Measurements from ENCODE around the gene VAPA. TPM values are rescaled to one million over a fixed set of nuclear protein-coding genes. Genes with fewer than 3 reads are reported as not detected.

The VAPA gene
- total and polyA plus RNA-seq, 2 of the 4 experiments (the other 2 are of a cell fraction), result 199 to 206 TPM

DNA sequence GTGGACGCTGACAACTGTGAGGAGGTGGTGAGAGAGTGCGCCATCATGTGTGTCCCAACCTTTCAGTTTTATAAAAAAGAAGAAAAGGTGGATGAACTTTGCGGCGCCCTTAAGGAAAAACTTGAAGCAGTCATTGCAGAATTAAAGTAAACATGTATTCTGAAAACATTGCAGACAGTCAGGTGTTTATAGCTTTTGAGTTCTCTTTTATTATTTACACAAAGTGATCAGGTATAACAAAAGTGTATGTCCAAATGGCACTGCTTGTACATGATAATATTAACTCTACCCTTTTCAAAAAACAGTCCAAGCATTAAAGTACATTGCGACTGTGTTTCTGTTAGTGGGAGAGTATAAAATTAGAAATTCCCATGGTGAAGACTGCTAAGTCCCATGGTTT, 25.8 kb upstream of the VAPA start:
- dilution Hi-C loops (cut with HindIII; ENCODE audit: low sequenced_read_pairs, unreplicated experiment), result no loop called here
- 100% methylated on average over 1 of the region's 5 CpGs; no CpG with 5 or more reads in 1 of the 2 experiments for WGBS, 2 experiments (ENCODE audit: extremely low coverage in 2 of 2, insufficient read length in 1 of 2)
- no peak overlapping the region for H3K9ac ChIP-seq (ENCODE audit: low read depth, low read length)

More for the DNA sequence above, 25.8 kb upstream of the VAPA start:
- Histone ChIP-seq H2BK120ac (ENCODE audit: low read depth, low read length) (no peak overlapping the region), H4K8ac (ENCODE audit: low read depth in 2 of 2, low read length in 2 of 2) (no peak overlapping the region), H3K23ac (ENCODE audit: low read depth, low read length) (no peak overlapping the region), H2BK15ac (ENCODE audit: low read depth, low read length) (no peak overlapping the region), H3K4me3 (ENCODE audit: insufficient read depth, low read depth, low read length) (no peak overlapping the region), H3K27me3 (ENCODE audit: control insufficient read depth, insufficient read depth, low read length) (no peaks in the 10 kb centered on the region), H3K4me1 (ENCODE audit: control insufficient read depth, insufficient read depth, low read length) (peaks cover 1% of the 10 kb centered on the region; the same call in 1 of the 2 replicates), H3K79me1 (ENCODE audit: low read depth in 1 of 2, low read length in 2 of 2) (no peaks in the 10 kb centered on the region), H2BK5ac (ENCODE audit: low read depth, low read length, poor library complexity, severe bottlenecking) (no peak overlapping the region), H3K4ac (ENCODE audit: low read depth, low read length) (no peak overlapping the region), H4K20me1 (ENCODE audit: insufficient read depth, low read length) (no peaks in the 10 kb centered on the region), H4K91ac (ENCODE audit: insufficient read depth, low read depth, low read length) (no peak overlapping the region), H3K4me2 (ENCODE audit: low read depth, low read length) (no peak overlapping the region), H3K56ac (ENCODE audit: extremely low read depth, insufficient read depth, low read length) (no peak overlapping the region), H2AFZ (replicated peaks; ENCODE audit: low read length, poor library complexity) (no peak overlapping the region), H4K5ac (ENCODE audit: low read depth, low read length) (no peak overlapping the region), H3K9me3 (ENCODE audit: control insufficient read depth, insufficient read depth, low read length) (no peaks in the 10 kb centered on the region), H3K9me1 (ENCODE audit: insufficient read depth, low read length) (no peaks in the 10 kb centered on the region), H3K36me3 (ENCODE audit: control insufficient read depth, insufficient read depth, low read length) (no peaks in the 10 kb centered on the region), H2BK20ac (ENCODE audit: low read depth, low read length) (no peak overlapping the region), H3K18ac (ENCODE audit: low read depth, low read length) (no peak overlapping the region), H3K14ac (replicated peaks; ENCODE audit: low read depth, low read length) (no peak overlapping the region), H3K27ac (ENCODE audit: insufficient read depth, low read length) (no peak overlapping the region), H2AK9ac (replicated peaks; ENCODE audit: low read depth, low read length, poor library complexity) (no peak overlapping the region), H2AK5ac (ENCODE audit: low read depth, low read length) (no peak overlapping the region)
- CTCF ChIA-PET, result no interaction called here
- POLR2A ChIA-PET (ENCODE audit: unreplicated experiment), result no interaction called here
- intact Hi-C loops (cut with micrococcal nuclease), result no loop called here
- TF ChIP-seq FOS (IDR thresholded peaks at IDR 0.05; ENCODE audit: low read depth, low read length) (no peak), RAD21 (IDR thresholded peaks at IDR 0.05; ENCODE audit: low read length) (no peak), MAFK (IDR thresholded peaks at IDR 0.05; ENCODE audit: low read depth, low read length) (no peak), CHD1 (IDR thresholded peaks at IDR 0.05; ENCODE audit: low read depth, low read length) (no peak), BHLHE40 (IDR thresholded peaks at IDR 0.05; ENCODE audit: low read depth, low read length) (no peak), CEBPB (IDR thresholded peaks at IDR 0.05; ENCODE audit: low read depth, low read length) (no peak), MAZ (IDR thresholded peaks at IDR 0.05; ENCODE audit: borderline replicate concordance, low read depth, low read length) (no peak), RFX5 (IDR thresholded peaks at IDR 0.05; ENCODE audit: low read depth, low read length) (no peak), MXI1 (IDR thresholded peaks at IDR 0.05; ENCODE audit: borderline replicate concordance, low read depth, low read length) (no peak), NFE2L2 (IDR thresholded peaks at IDR 0.05; ENCODE audit: low read depth, low read length) (no peak), ELK1 (IDR thresholded peaks at IDR 0.05; ENCODE audit: borderline replicate concordance, low read depth, low read length) (no peak), SMC3 (IDR thresholded peaks at IDR 0.05; ENCODE audit: low read depth, low read length) (no peak), POLR2A (IDR thresholded peaks at IDR 0.05; ENCODE audit: low read depth, low read length) (no peak), RCOR1 (IDR thresholded peaks at IDR 0.05; ENCODE audit: insufficient replicate concordance, low read length) (no peak)
- TF ChIP-seq, protein P1, sequence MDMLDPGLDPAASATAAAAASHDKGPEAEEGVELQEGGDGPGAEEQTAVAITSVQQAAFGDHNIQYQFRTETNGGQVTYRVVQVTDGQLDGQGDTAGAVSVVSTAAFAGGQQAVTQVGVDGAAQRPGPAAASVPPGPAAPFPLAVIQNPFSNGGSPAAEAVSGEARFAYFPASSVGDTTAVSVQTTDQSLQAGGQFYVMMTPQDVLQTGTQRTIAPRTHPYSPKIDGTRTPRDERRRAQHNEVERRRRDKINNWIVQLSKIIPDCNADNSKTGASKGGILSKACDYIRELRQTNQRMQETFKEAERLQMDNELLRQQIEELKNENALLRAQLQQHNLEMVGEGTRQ (IDR thresholded peaks at IDR 0.05; ENCODE audit: low read depth, low read length), result no peak
- TF ChIP-seq, protein P2, sequence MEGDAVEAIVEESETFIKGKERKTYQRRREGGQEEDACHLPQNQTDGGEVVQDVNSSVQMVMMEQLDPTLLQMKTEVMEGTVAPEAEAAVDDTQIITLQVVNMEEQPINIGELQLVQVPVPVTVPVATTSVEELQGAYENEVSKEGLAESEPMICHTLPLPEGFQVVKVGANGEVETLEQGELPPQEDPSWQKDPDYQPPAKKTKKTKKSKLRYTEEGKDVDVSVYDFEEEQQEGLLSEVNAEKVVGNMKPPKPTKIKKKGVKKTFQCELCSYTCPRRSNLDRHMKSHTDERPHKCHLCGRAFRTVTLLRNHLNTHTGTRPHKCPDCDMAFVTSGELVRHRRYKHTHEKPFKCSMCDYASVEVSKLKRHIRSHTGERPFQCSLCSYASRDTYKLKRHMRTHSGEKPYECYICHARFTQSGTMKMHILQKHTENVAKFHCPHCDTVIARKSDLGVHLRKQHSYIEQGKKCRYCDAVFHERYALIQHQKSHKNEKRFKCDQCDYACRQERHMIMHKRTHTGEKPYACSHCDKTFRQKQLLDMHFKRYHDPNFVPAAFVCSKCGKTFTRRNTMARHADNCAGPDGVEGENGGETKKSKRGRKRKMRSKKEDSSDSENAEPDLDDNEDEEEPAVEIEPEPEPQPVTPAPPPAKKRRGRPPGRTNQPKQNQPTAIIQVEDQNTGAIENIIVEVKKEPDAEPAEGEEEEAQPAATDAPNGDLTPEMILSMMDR (conservative IDR thresholded peaks at IDR 0.05; ENCODE audit: low read depth, low read length), result no peak
- no TSS peak for BruUV-seq (replicated peaks)
- no peak for DNase-seq
- no peak for ATAC-seq (ENCODE audit: low read depth)
- in situ Hi-C loops (cut with MboI; ENCODE audit: low sequenced_read_pairs), result no loop called here

Measured in IMR-90 (cell line).